IMR-90 (cell line): Measurements from ENCODE around the gene KRT9. TPM values are rescaled to one million over a fixed set of nuclear protein-coding genes. Genes with fewer than 3 reads are reported as not detected.

Source experiments
- ATAC-seq: fragments of 200-7000 bp; cut with Tn5 transposase; 2 replicates; pipeline ENCODE4 v1.9.1; 2020; ENCODE audit warnings: low read depth, mild to moderate bottlenecking, moderate library complexity
- BruUV-seq: library from RNA; stranded (reverse); fragments of 400-500 nt; replicated peaks from 2 replicates; lab custom pipeline; 2021; lab: Mats Ljungman, UMichigan
- CTCF ChIA-PET: fragments of 300-600 bp; formaldehyde crosslinking; extraction: SDS; loops from one replicate; lab custom pipeline; 2021; ENCODE audit warnings: antibody characterized with exemption; lab: Yijun Ruan, JAX
- POLR2A ChIA-PET: fragments of 300-600 bp; sonication (Branson Sonifier 250); formaldehyde crosslinking; loops from one replicate; lab custom pipeline; 2022; ENCODE audit warnings: antibody characterized with exemption; ENCODE audit not compliant: unreplicated experiment; lab: Charles Lee
- DNase-seq: peaks from one replicate; pipeline ENCODE4 v3.0.0; 2013
- H2AFZ ChIP-seq: replicated peaks from 2 replicates; pipeline ENCODE3; 2013; ENCODE audit warnings: low read length, mild to moderate bottlenecking; ENCODE audit not compliant: poor library complexity
- H2AK5ac ChIP-seq: 2 replicates; pipeline ENCODE4 v1.6.1; 2013; ENCODE audit warnings: low read depth, low read length, inconsistent platforms
- H2AK9ac ChIP-seq: replicated peaks from 2 replicates; pipeline ENCODE3; 2013; ENCODE audit warnings: mild to moderate bottlenecking, low read depth, low read length, moderate library complexity; ENCODE audit not compliant: poor library complexity
- H2BK120ac ChIP-seq: 2 replicates; pipeline ENCODE4 v1.6.1; 2013; ENCODE audit warnings: low read depth, low read length, inconsistent platforms
- H2BK15ac ChIP-seq: 3 replicates; pipeline ENCODE4 v1.6.1; 2013; ENCODE audit warnings: low read depth, low read length, inconsistent platforms
- H2BK20ac ChIP-seq: 2 replicates; pipeline ENCODE4 v1.6.1; 2013; ENCODE audit warnings: low read depth, mild to moderate bottlenecking, inconsistent platforms, low read length, moderate library complexity
- H2BK5ac ChIP-seq: 2 replicates; pipeline ENCODE4 v1.6.1; 2013; ENCODE audit warnings: mild to moderate bottlenecking, low read depth, low read length, inconsistent platforms; ENCODE audit not compliant: poor library complexity, severe bottlenecking
- H3K14ac ChIP-seq: replicated peaks from 2 replicates; pipeline ENCODE4 v1.6.1; 2013; ENCODE audit warnings: low read depth, low read length, inconsistent platforms
- H3K18ac ChIP-seq: 2 replicates; pipeline ENCODE4 v1.6.1; 2013; ENCODE audit warnings: low read depth, low read length, control low read depth
- H3K23ac ChIP-seq: 2 replicates; pipeline ENCODE4 v1.6.1; 2013; ENCODE audit warnings: low read depth, low read length, inconsistent platforms
- H3K27ac ChIP-seq: 2 replicates; pipeline ENCODE4 v1.5.1; 2013; ENCODE audit warnings: mild to moderate bottlenecking, control low read depth, low read length; ENCODE audit not compliant: insufficient read depth
- H3K27me3 ChIP-seq: 2 replicates; pipeline ENCODE4 v1.6.1; 2013; ENCODE audit warnings: low read length; ENCODE audit not compliant: control insufficient read depth, insufficient read depth
- H3K36me3 ChIP-seq: 2 replicates; pipeline ENCODE4 v1.6.1; 2013; ENCODE audit warnings: low read length, mixed read lengths; ENCODE audit not compliant: control insufficient read depth, insufficient read depth
- H3K4ac ChIP-seq: 2 replicates; pipeline ENCODE4 v1.6.1; 2013; ENCODE audit warnings: low read depth, low read length, inconsistent platforms
- H3K4me1 ChIP-seq: 2 replicates; pipeline ENCODE4 v1.6.1; 2013; ENCODE audit warnings: low read length, mixed read lengths; ENCODE audit not compliant: control insufficient read depth, insufficient read depth
- H3K4me2 ChIP-seq: 2 replicates; pipeline ENCODE4 v1.6.1; 2013; ENCODE audit warnings: low read depth, mild to moderate bottlenecking, control low read depth, low read length, moderate library complexity
- H3K4me3 ChIP-seq: 2 replicates; pipeline ENCODE4 v1.5.1; 2013; ENCODE audit warnings: low read depth, mild to moderate bottlenecking, control low read depth, low read length, moderate library complexity; ENCODE audit not compliant: insufficient read depth
- H3K56ac ChIP-seq: 2 replicates; pipeline ENCODE4 v1.6.1; 2013; ENCODE audit warnings: low read length, inconsistent platforms; ENCODE audit not compliant: insufficient read depth; ENCODE audit errors: extremely low read depth
- H3K79me1 ChIP-seq, 2 experiments: 2 replicates each; pipeline ENCODE4 v1.6.1; 2013; ENCODE audit warnings: low read length in 2 of 2, inconsistent platforms in 1 of 2, low read depth in 1 of 2
- H3K9ac ChIP-seq: 2 replicates; pipeline ENCODE4 v1.6.1; 2013; ENCODE audit warnings: low read depth, low read length, control low read depth
- H3K9me1 ChIP-seq: 2 replicates; pipeline ENCODE4 v1.6.1; 2013; ENCODE audit warnings: low read length, inconsistent platforms; ENCODE audit not compliant: insufficient read depth
- H3K9me3 ChIP-seq: 2 replicates; pipeline ENCODE4 v1.6.1; 2013; ENCODE audit warnings: low read length; ENCODE audit not compliant: control insufficient read depth, insufficient read depth
- H4K20me1 ChIP-seq: 2 replicates; pipeline ENCODE4 v1.6.1; 2013; ENCODE audit warnings: low read length, inconsistent platforms; ENCODE audit not compliant: insufficient read depth
- H4K5ac ChIP-seq: 2 replicates; pipeline ENCODE4 v1.6.1; 2013; ENCODE audit warnings: mild to moderate bottlenecking, low read depth, low read length, control low read depth
- H4K8ac ChIP-seq, 2 experiments: 2 replicates each; pipeline ENCODE4 v1.6.1; 2013; ENCODE audit warnings: low read depth in 2 of 2, low read length in 2 of 2, control low read depth in 1 of 2, inconsistent platforms in 1 of 2
- H4K91ac ChIP-seq: 2 replicates; pipeline ENCODE4 v1.6.1; 2013; ENCODE audit warnings: low read depth, low read length, inconsistent platforms; ENCODE audit not compliant: insufficient read depth
- BHLHE40 ChIP-seq: fragments of 150-350 bp; IDR thresholded peaks from 2 replicates; pipeline ENCODE4 v1.6.1; 2016; ENCODE audit warnings: mild to moderate bottlenecking, low read depth, low read length
- MXI1 ChIP-seq: IDR thresholded peaks from 2 replicates; pipeline ENCODE4 v1.6.1; 2012; ENCODE audit warnings: low read depth, mild to moderate bottlenecking, low read length, moderate library complexity, borderline replicate concordance
- NFE2L2 ChIP-seq: fragments of 150-350 bp; IDR thresholded peaks from 2 replicates; pipeline ENCODE4 v1.6.1; 2016; ENCODE audit warnings: low read depth, mild to moderate bottlenecking, low read length
- RCOR1 ChIP-seq: IDR thresholded peaks from 2 replicates; pipeline ENCODE4 v1.6.1; 2012; ENCODE audit warnings: mild to moderate bottlenecking, low read length, improper control_type of control experiment; ENCODE audit not compliant: insufficient replicate concordance
- WGBS, 2 experiments: methylation state at CpG; one replicate each; pipeline versions ENCODE4 v1.1.5 to v1.1.7; 2013; ENCODE audit warnings: missing lambda C conversion rate in 2 of 2; ENCODE audit not compliant: insufficient read length in 1 of 2; ENCODE audit errors: extremely low coverage in 2 of 2; 5-methylcytosine and 5-hydroxymethylcytosine counted together
- dilution Hi-C: fragments of 300-500 bp; cut with HindIII; formaldehyde crosslinking; loops from one replicate; pipeline ENCODE4 v1.14.3; 2018; ENCODE audit warnings: low sequenced_read_pairs; ENCODE audit not compliant: unreplicated experiment
- in situ Hi-C: fragments of 300-500 bp; cut with MboI; formaldehyde crosslinking; loops from 3 replicates; pipeline ENCODE4 v1.14.3; 2019; ENCODE audit warnings: low sequenced_read_pairs, inconsistent platforms, mixed read lengths
- intact Hi-C: fragments of 100-400 bp; cut with micrococcal nuclease; formaldehyde crosslinking; loops from 2 replicates; pipeline ENCODE4 v1.10.0; 2022
- polyA plus RNA-seq, 3 experiments: library from polyadenylated mRNA; depleted of rRNA; stranded (reverse); fragments of >200 nt; gene quantifications; 2 replicates each; pipeline ENCODE4 v1.2.3, GENCODE V29; 2012; ENCODE audit warnings: low replicate concordance in 1 of 3
- total RNA-seq: library from RNA; depleted of rRNA; stranded (reverse); fragments of >200 nt; gene quantifications from 2 replicates; pipeline ENCODE4 v1.2.3, GENCODE V29; 2012
- TF ChIP-seq, protein P1 (sequence below): fragments of 150-350 bp; IDR thresholded peaks from 2 replicates; pipeline ENCODE4 v1.6.1; 2017; ENCODE audit warnings: mild to moderate bottlenecking, antibody characterized with exemption, low read length, low read depth

Gene KRT9
- total and polyA plus RNA-seq, 2 of the 4 experiments (the other 2 are of a cell fraction) = not detected

DNA sequence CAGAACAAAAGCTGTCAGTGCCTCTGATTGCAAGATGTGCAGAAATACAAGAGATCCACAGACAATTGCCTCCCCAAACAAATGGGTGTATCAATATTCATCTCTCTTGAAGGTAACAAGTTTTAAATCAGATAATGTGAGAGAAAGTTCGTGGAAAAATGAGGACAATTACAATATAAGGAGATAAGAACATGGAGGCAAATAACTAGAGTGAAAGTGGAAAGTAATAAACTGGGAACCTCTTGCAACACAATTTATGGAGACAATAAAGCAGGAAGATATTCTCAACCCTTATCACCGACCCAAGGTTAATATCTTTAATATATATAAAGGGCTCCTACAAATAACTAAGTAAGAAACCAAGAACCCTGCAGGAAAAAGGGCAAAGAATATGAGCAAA, 29.5 kb downstream of the KRT9 start:
- no peak overlapping the region for H3K14ac ChIP-seq
- no peak overlapping the region for H2BK20ac ChIP-seq
- H2BK120ac ChIP-seq = no peak overlapping the region
- H3K4ac ChIP-seq = no peak overlapping the region
- H3K79me1 ChIP-seq = no peaks in the 10 kb centered on the region
- no peak overlapping the region for H3K4me3 ChIP-seq
- TF ChIP-seq, protein P1, sequence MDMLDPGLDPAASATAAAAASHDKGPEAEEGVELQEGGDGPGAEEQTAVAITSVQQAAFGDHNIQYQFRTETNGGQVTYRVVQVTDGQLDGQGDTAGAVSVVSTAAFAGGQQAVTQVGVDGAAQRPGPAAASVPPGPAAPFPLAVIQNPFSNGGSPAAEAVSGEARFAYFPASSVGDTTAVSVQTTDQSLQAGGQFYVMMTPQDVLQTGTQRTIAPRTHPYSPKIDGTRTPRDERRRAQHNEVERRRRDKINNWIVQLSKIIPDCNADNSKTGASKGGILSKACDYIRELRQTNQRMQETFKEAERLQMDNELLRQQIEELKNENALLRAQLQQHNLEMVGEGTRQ = no peak
- no peak for TF ChIP-seq BHLHE40
- TF ChIP-seq RCOR1 = no peak
- no peak for TF ChIP-seq NFE2L2
- TF ChIP-seq MXI1 = no peak
- BruUV-seq = no TSS peak
- H3K9me3 ChIP-seq = peaks cover 4% of the 10 kb centered on the region
- no peak overlapping the region for H2AK5ac ChIP-seq
- H4K20me1 ChIP-seq = no peaks in the 10 kb centered on the region
- intact Hi-C loops = loop anchor here (1.0 kb wide), 1 partner anchor 38 kb away; no protein-coding TSS in a partner anchor
- no peak overlapping the region for H3K18ac ChIP-seq
- ATAC-seq = no peak
- H4K5ac ChIP-seq = no peak overlapping the region
- H2BK15ac ChIP-seq = no peak overlapping the region
- H2BK5ac ChIP-seq = no peak overlapping the region
- no peak overlapping the region for H4K91ac ChIP-seq
- WGBS, 2 experiments = no CpG with 5 or more reads among the region's 2 CpGs
- H3K27me3 ChIP-seq = no peaks in the 10 kb centered on the region
- H3K23ac ChIP-seq = no peak overlapping the region
- no peak overlapping the region for H2AK9ac ChIP-seq
- ChIA-PET CTCF (interaction anchor here (1.2 kb wide), 1 partner anchor 121 kb away, joined by 4 read pairs; no protein-coding TSS in a partner anchor), POLR2A (no interaction called here)
- no peak overlapping the region for H2AFZ ChIP-seq
- no peak overlapping the region for H3K4me2 ChIP-seq
- H3K4me1 ChIP-seq = peaks cover 20% of the 10 kb centered on the region
- dilution Hi-C loops = no loop called here
- H3K36me3 ChIP-seq = no peaks in the 10 kb centered on the region
- H3K27ac ChIP-seq = no peak overlapping the region
- H3K56ac ChIP-seq = no peak overlapping the region
- no peak overlapping the region for H3K9ac ChIP-seq
- no peak overlapping the region for H4K8ac ChIP-seq
- no peak for DNase-seq
- in situ Hi-C loops = no loop called here
- H3K9me1 ChIP-seq = peaks cover 11% of the 10 kb centered on the region
